HG02938 (cell line): ENCODE measurements around the gene CALML6.

Source experiments
- ATAC-seq: cut with Tn5 transposase; IDR thresholded peaks from one replicate; pipeline ENCODE4 v1.9.1; 2021; ENCODE audit warnings: mild to moderate bottlenecking, moderate library complexity; ENCODE audit not compliant: unreplicated experiment

The CALML6 gene

DNA sequence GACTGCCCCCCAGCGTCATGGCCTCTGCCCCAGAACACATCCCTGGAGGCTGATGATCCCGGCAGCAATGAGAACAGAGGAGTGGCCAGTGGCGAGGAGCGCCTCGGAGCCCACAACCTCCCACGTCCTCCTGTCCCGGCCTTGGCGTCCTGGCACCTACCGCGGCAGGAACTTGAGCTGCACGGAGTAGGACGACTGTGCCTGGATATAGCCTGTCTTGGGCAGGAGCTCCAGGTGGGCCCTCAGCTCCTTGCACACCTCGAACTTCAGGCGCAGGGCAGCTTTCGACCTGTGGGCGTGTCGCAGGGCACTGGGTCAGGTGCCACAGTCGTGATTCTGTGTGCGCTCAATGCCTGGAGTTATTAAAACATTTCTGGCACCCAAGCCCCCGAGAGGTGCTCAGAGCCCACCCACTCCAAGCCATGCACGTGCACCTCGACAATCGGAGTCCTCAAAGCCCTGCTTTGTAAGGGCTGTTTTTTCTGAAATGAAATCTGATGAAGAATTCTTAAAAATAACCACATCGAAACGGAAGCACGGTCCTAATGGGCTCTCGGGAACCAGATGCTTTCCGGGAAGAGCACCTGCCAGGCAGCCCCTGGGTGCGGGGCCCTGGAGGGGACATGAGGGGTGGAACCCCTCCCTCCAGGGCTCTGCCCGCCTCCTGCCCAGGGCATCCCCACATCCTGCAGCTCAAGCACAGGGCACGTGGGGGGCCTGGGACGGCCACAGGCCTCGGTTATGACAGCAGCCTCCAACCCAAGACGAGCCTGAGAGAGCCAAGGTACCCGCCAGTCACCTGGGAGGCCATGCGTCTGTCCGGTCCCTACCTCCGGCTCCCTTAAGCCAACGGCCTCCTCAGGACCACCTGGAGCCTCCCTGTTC is 27.1 kb downstream of the CALML6 start:
- ATAC-seq = no peak

- no peak for ATAC-seq
These were observed 27.9 kb downstream of the CALML6 start for GRCh38 chr1:1942753-1943656.

GRCh38 chr1:1943834-1944570 is 28.9 kb downstream of the CALML6 start:
- ATAC-seq = no peak

- ATAC-seq = no peak
These were observed 30.8 kb downstream of the CALML6 start for GRCh38 chr1:1945782-1946393.

DNA sequence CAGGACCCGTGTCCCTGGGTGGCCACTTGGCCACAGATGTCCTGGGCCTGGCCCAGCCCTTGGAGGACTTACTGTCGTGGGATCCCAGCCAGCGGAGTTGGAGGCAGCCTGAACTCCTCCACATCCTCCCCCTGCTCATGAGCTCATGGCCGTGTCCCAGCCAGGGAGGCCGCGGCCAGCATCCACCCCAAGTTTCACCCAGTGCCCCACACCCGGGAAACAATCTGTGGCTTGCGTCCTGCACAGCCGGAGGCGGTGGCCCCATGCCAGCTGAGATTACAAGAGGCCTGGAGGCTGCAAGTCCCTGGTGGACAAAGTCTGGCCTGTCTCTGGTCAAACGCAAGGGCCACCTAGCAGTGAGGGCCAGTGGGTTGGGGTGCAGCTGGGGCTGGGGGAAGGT is 31.5 kb downstream of the CALML6 start:
- ATAC-seq = no peak

DNA sequence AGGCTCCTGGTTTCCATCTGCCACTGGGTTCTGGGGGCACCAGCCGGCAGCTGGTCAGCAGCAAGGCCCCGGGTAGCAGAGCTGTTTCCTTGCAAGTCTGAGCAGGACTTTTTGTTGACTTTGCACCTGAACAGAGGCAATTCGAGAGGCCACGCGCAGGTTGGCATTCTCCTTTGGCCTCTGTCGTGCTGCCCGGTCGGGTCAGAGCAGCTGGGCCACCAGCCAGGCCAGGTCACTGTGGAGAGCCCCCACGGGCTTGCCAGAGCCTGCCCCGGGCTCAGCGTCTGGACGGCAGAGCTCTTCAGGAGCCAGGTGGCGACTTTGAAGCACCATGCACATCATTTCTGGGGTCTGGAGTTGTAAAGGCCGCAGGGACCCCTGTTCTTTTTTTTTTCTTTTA is 32.4 kb downstream of the CALML6 start:
- no peak for ATAC-seq

DNA sequence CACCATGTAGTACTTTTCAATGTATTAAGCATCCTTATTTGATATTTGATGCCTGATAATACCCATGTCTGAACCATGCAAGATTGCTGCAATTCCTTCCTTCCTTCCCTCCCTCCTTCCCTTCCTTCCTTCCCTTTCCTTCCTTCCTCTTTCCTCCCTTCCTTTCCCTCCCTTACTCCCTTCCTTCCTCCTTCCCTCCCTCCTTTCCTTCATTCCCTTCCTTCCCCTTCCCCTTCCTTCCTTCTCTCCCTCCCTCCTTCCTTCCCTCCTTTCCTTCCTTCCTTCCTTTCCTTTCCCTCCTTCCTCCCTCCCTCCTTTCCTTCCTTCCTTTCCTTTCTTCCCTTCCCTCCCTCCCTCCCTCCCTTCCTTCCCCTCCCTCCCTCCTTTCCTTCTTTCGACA is 33.7 kb downstream of the CALML6 start:
- ATAC-seq = no peak

DNA sequence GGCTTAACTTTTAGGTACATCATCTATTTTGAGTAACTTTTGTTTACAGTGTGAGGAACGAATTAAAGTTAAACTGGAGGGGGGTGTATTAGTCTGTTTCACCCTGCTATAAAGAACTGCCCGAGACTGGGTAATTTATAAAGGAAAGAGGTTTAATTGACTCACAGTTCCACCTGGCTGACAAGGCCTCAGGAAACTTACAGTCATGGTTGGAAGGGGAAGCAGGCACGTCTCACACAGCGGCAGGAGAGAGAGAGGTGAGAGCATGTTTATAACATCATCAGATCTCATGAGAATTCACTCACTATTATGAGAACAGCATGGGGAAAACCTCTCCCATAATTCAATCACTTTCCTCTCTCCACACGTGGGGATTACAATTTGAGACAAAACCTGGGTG is 35.9 kb downstream of the CALML6 start:
- no peak for ATAC-seq

DNA sequence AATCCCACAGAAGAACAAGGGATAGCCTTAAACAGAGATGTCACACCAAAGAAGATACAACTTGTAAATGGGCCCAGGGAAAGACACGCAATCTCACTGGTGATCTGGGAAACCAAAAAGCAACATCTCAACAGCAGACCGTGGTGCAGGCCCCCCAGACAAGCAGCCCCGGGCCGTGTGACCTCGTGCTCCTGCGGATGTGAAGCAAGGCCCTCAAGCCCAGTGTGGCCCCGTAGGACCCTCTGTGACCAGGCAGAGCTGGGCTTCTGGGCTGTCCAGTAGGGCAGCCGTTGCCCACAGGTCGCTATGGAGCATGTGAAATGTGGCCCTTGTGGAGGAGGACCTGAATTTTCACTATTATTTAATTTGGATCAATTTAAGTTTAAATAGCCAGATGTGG is 39.0 kb downstream of the CALML6 start:
- no peak for ATAC-seq

- no peak for ATAC-seq
These were observed 39.9 kb downstream of the CALML6 start for GRCh38 chr1:1954831-1955441.

DNA sequence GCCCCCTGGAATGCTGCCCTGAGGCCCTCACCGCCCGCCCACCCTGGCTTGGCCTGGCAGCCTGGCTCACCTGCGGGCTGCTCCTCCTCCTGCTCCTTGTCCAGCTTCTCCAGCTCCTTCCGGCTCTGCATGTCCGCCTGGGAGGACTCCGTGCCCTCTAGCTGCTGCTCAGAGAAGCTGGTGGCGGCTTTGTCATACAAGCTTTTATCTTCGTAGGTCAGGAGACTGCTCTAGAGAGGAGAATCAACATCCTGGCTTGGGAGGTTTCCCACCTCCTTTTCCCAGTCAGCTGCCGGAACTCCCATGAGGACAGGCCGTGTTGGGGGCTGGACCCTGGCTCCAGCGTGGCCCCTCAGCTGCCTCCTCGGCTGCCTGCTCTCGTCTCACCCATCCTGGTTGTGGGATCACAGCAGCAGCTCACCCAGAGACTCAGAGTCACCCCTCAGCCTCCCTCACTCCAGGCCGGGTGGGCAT is 40.6 kb downstream of the CALML6 start:
- no peak for ATAC-seq

DNA sequence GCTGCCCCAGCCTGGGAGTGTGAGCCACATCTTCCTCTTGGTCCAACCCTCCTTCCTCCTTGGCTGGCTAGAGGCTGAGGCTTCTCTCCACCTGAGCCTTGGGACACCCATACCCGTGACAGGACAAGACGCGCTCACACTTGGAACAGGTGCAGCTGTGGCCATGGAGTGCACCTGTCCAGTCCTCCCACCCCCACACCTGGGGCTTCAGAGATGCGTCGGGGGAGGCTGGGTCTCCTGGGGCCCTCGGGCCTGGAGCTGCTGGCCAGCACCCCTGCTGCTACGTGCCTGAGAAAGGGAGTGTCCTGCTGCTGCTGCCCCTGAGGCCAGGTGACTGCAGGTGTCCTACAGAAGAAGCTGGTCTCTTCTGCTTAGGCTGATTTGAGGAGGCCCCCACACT is 41.0 kb downstream of the CALML6 start:
- no peak for ATAC-seq

GRCh38 chr1:1956586-1957532 is 41.8 kb downstream of the CALML6 start:
- ATAC-seq = no peak

GRCh38 chr1:1957533-1957961 is 42.5 kb downstream of the CALML6 start:
- no peak for ATAC-seq

- no peak for ATAC-seq
These were observed 43.0 kb downstream of the CALML6 start for GRCh38 chr1:1958071-1958541.

DNA sequence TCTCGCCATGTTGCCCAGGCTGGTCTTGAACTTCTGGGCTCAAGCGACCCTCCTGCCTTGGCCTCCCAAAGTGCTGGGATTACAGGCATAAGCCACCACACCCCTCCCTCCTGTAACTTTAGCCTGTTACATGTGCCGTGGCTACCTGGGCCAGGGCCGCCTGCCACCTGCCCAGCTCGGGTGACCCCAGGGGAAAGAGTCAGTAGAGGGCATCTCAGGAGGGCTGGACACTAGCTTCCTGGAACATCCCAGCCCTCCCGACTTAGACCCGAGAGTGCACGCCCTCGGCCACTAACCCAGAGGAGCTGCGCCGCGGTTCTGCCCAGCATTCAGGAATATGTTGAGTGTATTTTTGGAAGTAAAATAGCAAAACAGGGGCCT is 44.4 kb downstream of the CALML6 start:
- no peak for ATAC-seq

DNA sequence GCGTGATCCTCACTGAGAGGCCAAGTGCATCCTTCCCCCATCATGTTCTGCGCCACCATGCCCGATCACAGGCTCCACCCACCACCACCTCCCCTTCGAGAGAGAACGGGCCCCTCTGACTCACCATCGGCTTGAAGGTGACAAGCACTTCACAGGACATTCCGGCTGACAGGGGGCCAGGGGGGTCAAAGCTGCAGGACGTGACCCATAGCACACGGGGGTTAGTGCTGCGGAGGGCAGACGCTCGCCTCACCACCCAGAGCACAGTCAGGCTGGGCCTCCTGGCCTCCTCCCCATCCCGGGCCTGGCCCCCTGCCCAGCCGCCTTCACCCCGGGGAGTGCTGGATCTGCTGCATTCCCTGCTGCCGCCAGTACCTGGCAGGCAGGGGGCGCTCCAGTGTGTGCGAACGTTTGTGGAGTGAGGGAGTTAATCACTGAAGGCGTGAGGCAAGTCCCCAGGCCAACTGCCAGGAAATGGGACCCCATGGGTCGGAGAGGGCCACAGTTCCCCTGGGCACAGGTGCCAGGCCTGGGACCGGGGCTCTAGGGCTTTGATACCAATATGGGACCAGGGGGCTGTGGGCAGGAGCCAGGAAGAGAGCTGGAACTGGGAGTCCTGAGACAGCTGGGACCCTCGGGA is 44.9 kb downstream of the CALML6 start:
- ATAC-seq = no peak

GRCh38 chr1:1960480-1961196 is 45.6 kb downstream of the CALML6 start:
- no peak for ATAC-seq
